ENCODE results near the gene FCN2.

FCN2 gene

DNA sequence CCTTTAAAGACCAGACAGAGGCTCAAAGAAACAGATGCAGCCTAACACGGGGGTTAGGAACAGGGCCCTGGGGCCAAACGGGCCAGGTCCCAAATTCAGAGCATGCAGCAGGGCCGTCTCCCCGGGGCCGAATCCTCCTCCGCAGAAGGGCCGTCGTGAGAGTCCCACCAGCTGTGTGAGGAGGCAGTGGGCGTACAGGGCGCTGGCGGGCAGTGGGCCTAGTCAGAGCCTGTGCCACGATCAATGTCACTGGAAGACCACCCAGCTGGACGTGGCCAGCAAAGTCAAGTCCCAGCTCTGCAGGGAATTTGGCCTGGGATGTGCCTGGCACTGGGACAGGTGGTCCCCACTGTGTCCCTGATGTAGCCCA lies 15.8 kb upstream of the FCN2 start:
- TF ChIP-seq, protein P1, sequence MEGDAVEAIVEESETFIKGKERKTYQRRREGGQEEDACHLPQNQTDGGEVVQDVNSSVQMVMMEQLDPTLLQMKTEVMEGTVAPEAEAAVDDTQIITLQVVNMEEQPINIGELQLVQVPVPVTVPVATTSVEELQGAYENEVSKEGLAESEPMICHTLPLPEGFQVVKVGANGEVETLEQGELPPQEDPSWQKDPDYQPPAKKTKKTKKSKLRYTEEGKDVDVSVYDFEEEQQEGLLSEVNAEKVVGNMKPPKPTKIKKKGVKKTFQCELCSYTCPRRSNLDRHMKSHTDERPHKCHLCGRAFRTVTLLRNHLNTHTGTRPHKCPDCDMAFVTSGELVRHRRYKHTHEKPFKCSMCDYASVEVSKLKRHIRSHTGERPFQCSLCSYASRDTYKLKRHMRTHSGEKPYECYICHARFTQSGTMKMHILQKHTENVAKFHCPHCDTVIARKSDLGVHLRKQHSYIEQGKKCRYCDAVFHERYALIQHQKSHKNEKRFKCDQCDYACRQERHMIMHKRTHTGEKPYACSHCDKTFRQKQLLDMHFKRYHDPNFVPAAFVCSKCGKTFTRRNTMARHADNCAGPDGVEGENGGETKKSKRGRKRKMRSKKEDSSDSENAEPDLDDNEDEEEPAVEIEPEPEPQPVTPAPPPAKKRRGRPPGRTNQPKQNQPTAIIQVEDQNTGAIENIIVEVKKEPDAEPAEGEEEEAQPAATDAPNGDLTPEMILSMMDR (IDR thresholded peaks at IDR 0.05; ENCODE audit: low read depth, low read length): no peak
- no peaks in the 10 kb centered on the region; the same call in 1 of the 2 replicates for H3K9me3 ChIP-seq
- no peak for DNase-seq
- no peaks in the 10 kb centered on the region for H3K36me3 ChIP-seq
- H3K4me1 ChIP-seq: no peaks in the 10 kb centered on the region
- H3K27me3 ChIP-seq: no peaks in the 10 kb centered on the region
- H3K4me3 ChIP-seq (ENCODE audit: low read depth, low read length): no peak overlapping the region

DNA sequence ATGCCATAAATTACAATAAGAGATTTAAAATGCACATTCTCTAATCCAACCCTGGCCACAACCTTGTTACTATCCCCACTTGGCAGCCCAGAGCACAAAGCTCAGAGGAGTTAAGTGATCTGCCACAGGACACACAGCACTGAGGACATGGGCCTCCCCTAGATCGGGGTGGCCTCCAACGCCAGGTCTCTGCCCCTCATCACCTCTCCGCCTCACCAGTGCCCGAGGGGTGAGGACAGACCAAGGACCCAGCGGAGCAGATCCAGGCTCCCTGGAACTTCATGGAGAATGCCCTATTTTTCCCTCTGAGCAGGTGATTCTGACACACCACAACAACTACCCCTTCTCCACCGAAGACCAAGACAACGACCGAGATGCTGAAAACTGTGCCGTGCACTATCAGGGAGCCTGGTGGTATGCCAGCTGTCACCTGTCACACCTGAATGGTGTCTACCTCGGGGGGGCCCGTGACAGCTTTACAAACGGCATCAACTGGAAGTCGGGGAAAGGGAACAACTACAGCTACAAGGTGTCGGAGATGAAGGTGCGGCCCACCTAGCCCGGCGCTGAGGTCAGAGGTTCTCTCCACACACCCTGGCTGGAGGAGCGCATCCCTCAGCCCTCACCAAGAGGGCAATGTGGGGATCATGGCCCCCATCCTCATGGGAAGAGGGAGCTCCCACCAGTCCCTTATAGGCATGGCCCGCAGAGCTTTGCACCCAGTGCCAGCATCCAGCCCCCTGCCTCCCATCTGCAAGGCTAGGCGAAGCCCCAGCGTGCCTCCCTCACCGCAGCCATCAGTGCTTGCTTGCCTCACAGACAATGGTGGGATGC lies 12.5 kb upstream of the FCN2 start:
- TF ChIP-seq, protein P1 (IDR thresholded peaks at IDR 0.05; ENCODE audit: low read depth, low read length): no peak
- Histone ChIP-seq H3K4me1 (no peaks in the 10 kb centered on the region), H3K36me3 (no peaks in the 10 kb centered on the region), H3K27me3 (no peaks in the 10 kb centered on the region), H3K4me3 (ENCODE audit: low read depth, low read length) (no peak overlapping the region), H3K9me3 (no peaks in the 10 kb centered on the region)
- no peak for DNase-seq

GRCh38 chr9:134868751-134869553 lies 11.7 kb upstream of the FCN2 start:
- DNase-seq: no peak
- H3K27me3 ChIP-seq: no peaks in the 10 kb centered on the region
- H3K9me3 ChIP-seq: no peaks in the 10 kb centered on the region
- TF ChIP-seq, protein P1 (IDR thresholded peaks at IDR 0.05; ENCODE audit: low read depth, low read length): no peak
- no peaks in the 10 kb centered on the region for H3K36me3 ChIP-seq
- no peak overlapping the region for H3K4me3 ChIP-seq (ENCODE audit: low read depth, low read length)
- no peaks in the 10 kb centered on the region for H3K4me1 ChIP-seq

- no peaks in the 10 kb centered on the region for H3K4me1 ChIP-seq
- H3K27me3 ChIP-seq: no peaks in the 10 kb centered on the region
- H3K36me3 ChIP-seq: no peaks in the 10 kb centered on the region
- TF ChIP-seq, protein P1 (IDR thresholded peaks at IDR 0.05; ENCODE audit: low read depth, low read length): no peak
- H3K4me3 ChIP-seq (ENCODE audit: low read depth, low read length): no peak overlapping the region
- no peaks in the 10 kb centered on the region for H3K9me3 ChIP-seq
- DNase-seq: no peak
Observed at GRCh38 chr9:134869554-134870300, 10.9 kb upstream of the FCN2 start.

GRCh38 chr9:134870301-134870694 lies 10.3 kb upstream of the FCN2 start:
- H3K4me1 ChIP-seq: no peaks in the 10 kb centered on the region
- TF ChIP-seq, protein P1 (IDR thresholded peaks at IDR 0.05; ENCODE audit: low read depth, low read length): no peak
- DNase-seq: no peak
- no peaks in the 10 kb centered on the region for H3K27me3 ChIP-seq
- H3K9me3 ChIP-seq: no peaks in the 10 kb centered on the region
- no peaks in the 10 kb centered on the region for H3K36me3 ChIP-seq
- H3K4me3 ChIP-seq (ENCODE audit: low read depth, low read length): no peak overlapping the region
